HG02610 (cell line): Measurements from ENCODE around the gene RALY.

Source experiments
- ATAC-seq: cut with Tn5 transposase; IDR thresholded peaks from one replicate; pipeline ENCODE4 v1.9.1; 2021; ENCODE audit warnings: mild to moderate bottlenecking, moderate library complexity; ENCODE audit not compliant: unreplicated experiment

Gene RALY

GRCh38 chr20:33993576-33994221, at the start of gene RALY:
Gene RALY, plus strand, starts transcription at chr20:33993911. Its CDS starts 78,164 bp downstream, at chr20:34072075.
- ATAC-seq: peak; percentile 62

GRCh38 chr20:33944914-33945313, 48.8 kb upstream of the RALY start:
- no peak for ATAC-seq

GRCh38 chr20:33945391-33946081, 48.2 kb upstream of the RALY start:
- ATAC-seq: no peak

- ATAC-seq: no peak
Measured at GRCh38 chr20:33947709-33948295, 45.9 kb upstream of the RALY start.

GRCh38 chr20:33948480-33948879, 45.2 kb upstream of the RALY start:
- no peak for ATAC-seq

GRCh38 chr20:33951171-33951570, 42.5 kb upstream of the RALY start:
- no peak for ATAC-seq

- no peak for ATAC-seq
Measured at GRCh38 chr20:33954504-33954903, 39.2 kb upstream of the RALY start.

GRCh38 chr20:33963751-33964150, 30.0 kb upstream of the RALY start:
- no peak for ATAC-seq

- no peak for ATAC-seq
Measured at GRCh38 chr20:33964441-33964840, 29.3 kb upstream of the RALY start.

- ATAC-seq: no peak
Measured at GRCh38 chr20:33967126-33967525, 26.6 kb upstream of the RALY start.

GRCh38 chr20:33969563-33969962, 24.1 kb upstream of the RALY start:
- ATAC-seq: no peak

- ATAC-seq: no peak
Measured at GRCh38 chr20:33970229-33970628, 23.5 kb upstream of the RALY start.

GRCh38 chr20:33971147-33971975, 22.4 kb upstream of the RALY start:
- no peak for ATAC-seq

GRCh38 chr20:33976959-33977358, 16.8 kb upstream of the RALY start:
- no peak for ATAC-seq

- ATAC-seq: no peak
Measured at GRCh38 chr20:33977535-33977934, 16.2 kb upstream of the RALY start.

GRCh38 chr20:33979094-33979493, 14.6 kb upstream of the RALY start:
- ATAC-seq: no peak

- no peak for ATAC-seq
Measured at GRCh38 chr20:33981347-33981746, 12.4 kb upstream of the RALY start.

- no peak for ATAC-seq
Measured at GRCh38 chr20:33981964-33982363, 11.7 kb upstream of the RALY start.

GRCh38 chr20:33983371-33983770, 10.3 kb upstream of the RALY start:
- ATAC-seq: no peak

- ATAC-seq: no peak
Measured at GRCh38 chr20:33984182-33984719, 9.5 kb upstream of the RALY start.

GRCh38 chr20:33985280-33985679, 8.4 kb upstream of the RALY start:
- no peak for ATAC-seq
